ENCODE data around the gene CDC42BPA.

Gene CDC42BPA

GRCh38 chr1:226987623-226988333, 330.5 kb downstream of the CDC42BPA start:
- DNase-seq = no peak

GRCh38 chr1:226987179-226987536, 331.1 kb downstream of the CDC42BPA start:
- no peak for DNase-seq

- DNase-seq = peak; percentile 37
These were observed 331.7 kb downstream of the CDC42BPA start for GRCh38 chr1:226986496-226987178.

- no peak for DNase-seq
These were observed 332.3 kb downstream of the CDC42BPA start for GRCh38 chr1:226985839-226986463.

- no peak for DNase-seq
These were observed 333.0 kb downstream of the CDC42BPA start for GRCh38 chr1:226985239-226985838.

- no peak for DNase-seq
These were observed 333.6 kb downstream of the CDC42BPA start for GRCh38 chr1:226984521-226985238.

- no peak for DNase-seq
These were observed 334.3 kb downstream of the CDC42BPA start for GRCh38 chr1:226983992-226984364.

- DNase-seq = no peak
These were observed 334.9 kb downstream of the CDC42BPA start for GRCh38 chr1:226983247-226983991.

GRCh38 chr1:226982451-226983177, 335.7 kb downstream of the CDC42BPA start:
- DNase-seq = no peak

GRCh38 chr1:226981838-226982237, 336.5 kb downstream of the CDC42BPA start:
- no peak for DNase-seq

GRCh38 chr1:226981386-226981817, 336.9 kb downstream of the CDC42BPA start:
- no peak for DNase-seq

GRCh38 chr1:226980565-226981385, 337.5 kb downstream of the CDC42BPA start:
- DNase-seq = no peak

- no peak for DNase-seq
These were observed 338.2 kb downstream of the CDC42BPA start for GRCh38 chr1:226980122-226980560.

GRCh38 chr1:226979517-226980121, 338.7 kb downstream of the CDC42BPA start:
- no peak for DNase-seq

GRCh38 chr1:226979115-226979516, 339.2 kb downstream of the CDC42BPA start:
- no peak for DNase-seq

GRCh38 chr1:226978432-226979114, 339.7 kb downstream of the CDC42BPA start:
- no peak for DNase-seq

GRCh38 chr1:226977643-226978431, 340.5 kb downstream of the CDC42BPA start:
- DNase-seq = no peak

- no peak for DNase-seq
These were observed 341.2 kb downstream of the CDC42BPA start for GRCh38 chr1:226976978-226977642.
